Psoas muscle (tissue), 8 donors: ENCODE measurements around the gene DMBX1. TPM values are rescaled to one million over a fixed set of nuclear protein-coding genes. Genes with fewer than 3 reads are reported as not detected.

ENCODE experiments used
- ATAC-seq, 4 donors: fragments of 200-7000 bp; cut with Tn5 transposase; one replicate each; pipeline ENCODE4 v1.9.1; 2020; ENCODE audit warnings: moderate library complexity in 3 of 4, mild to moderate bottlenecking in 2 of 4
- DNase-seq, 2 donors: peaks; one replicate each; pipeline ENCODE4 v3.0.0-alpha.2; 2020
- H3K27ac ChIP-seq: fragments of 200-600 bp; one replicate; pipeline ENCODE4 v1.8.0; 2022
- H3K27me3 ChIP-seq, 3 donors: fragments of 200-600 bp in 1 of 3; one replicate each; pipeline versions ENCODE4 v1.6.1 to v1.8.0; 2013 to 2022; ENCODE audit warnings: low read length in 2 of 3, mild to moderate bottlenecking in 2 of 3, moderate library complexity in 1 of 3; ENCODE audit not compliant: insufficient read depth in 3 of 3
- H3K36me3 ChIP-seq, 2 donors: fragments of 200-600 bp in 1 of 2; one replicate each; pipeline versions ENCODE4 v1.6.1 to v1.8.0; 2013 to 2022; ENCODE audit warnings: low read depth in 1 of 2, mild to moderate bottlenecking in 1 of 2, moderate library complexity in 1 of 2; ENCODE audit not compliant: insufficient read depth in 1 of 2
- H3K4me1 ChIP-seq: fragments of 200-600 bp; one replicate; pipeline ENCODE4 v1.8.0; 2022
- H3K4me3 ChIP-seq: fragments of 200-600 bp; one replicate; pipeline ENCODE4 v1.8.0; 2022; ENCODE audit warnings: mild to moderate bottlenecking
- H3K9me3 ChIP-seq: fragments of 200-600 bp; one replicate; pipeline ENCODE4 v1.8.0; 2022
- CTCF ChIP-seq: fragments of 200-600 bp; IDR thresholded peaks from one replicate; pipeline ENCODE4 v1.8.0; 2022; ENCODE audit warnings: antibody characterized with exemption
- WGBS, 3 donors: extraction: QIAGEN DNeasy Blood & Tissue Kit; methylation state at CpG; one replicate each; pipeline versions ENCODE4 v1.1.6 to v1.1.7; 2013; 5-methylcytosine and 5-hydroxymethylcytosine counted together
- intact Hi-C, 2 donors: fragments of 100-400 bp; cut with DNase I; formaldehyde crosslinking; loops; one replicate each; pipeline versions ENCODE4 v1.11.0 to v1.14.2; 2022
- polyA plus RNA-seq, 3 donors: library from polyadenylated mRNA; stranded (reverse); fragments of 200-250 nt; gene quantifications; one replicate each; pipeline ENCODE4 v1.2.3, GENCODE V29; 2013
- total RNA-seq, 4 donors: library from RNA; stranded (reverse); fragmentation: NEBNext Ultra II Directional in 2 of 4; extraction: Animal tissue kit (Norgen Biotek cat#: 25700) in 2 of 4; gene quantifications; one replicate each; pipeline versions ENCODE4 v1.2.1 to v1.2.4, GENCODE V29; 2021 to 2023
- donor health status: healthy with polysubstance abuse.
- donor health status: DM: no; HTN: no; CAD: no; lungs with moderate emphysema.
- donor health status: Bipolar disorder and iron deficiency.
- donor health status: healthy.
- donor health status: DM: yes; HTN: yes; CAD: no.
- donor health status: DM: no; HTN: no; CAD: no.
- donor health status: DM: no; HTN: no; CAD: no.
- donor health status: DM: yes; HTN: yes; CAD: no.

Gene DMBX1
- total and polyA plus RNA-seq, 7 donors: not detected

- Histone ChIP-seq H3K4me1 (no peaks in the 10 kb centered on the region), H3K4me3 (no peak overlapping the region), H3K9me3 (no peaks in the 10 kb centered on the region), H3K36me3 (no peaks in the 10 kb centered on the region), H3K27ac (no peak overlapping the region), H3K27me3 (no peaks in the 10 kb centered on the region)
- no peak for TF ChIP-seq CTCF
- peak in 1 of 2 donors; percentile 8 for DNase-seq
- no peak for ATAC-seq
- intact Hi-C loops: no loop called here
- 59 to 66% (median 65%) methylated on average over 7 of the region's 7 CpGs for WGBS, 3 donors
Observed at GRCh38 chr1:46458846-46459245, 30.8 kb upstream of the DMBX1 start.

- 86 to 89% (median 87%) methylated on average over 8 of the region's 8 CpGs for WGBS, 3 donors
- intact Hi-C loops: no loop called here
- DNase-seq (no peak), ATAC-seq (no peak)
- no peaks in the 10 kb centered on the region for H3K27me3 ChIP-seq
- H3K4me3 ChIP-seq: no peak overlapping the region
- no peaks in the 10 kb centered on the region for H3K4me1 ChIP-seq
- H3K9me3 ChIP-seq: no peaks in the 10 kb centered on the region
- H3K27ac ChIP-seq: no peak overlapping the region
- no peak for TF ChIP-seq CTCF
- H3K36me3 ChIP-seq: no peaks in the 10 kb centered on the region
Observed at GRCh38 chr1:46459315-46459714, 30.3 kb upstream of the DMBX1 start.

- Histone ChIP-seq H3K36me3 (no peaks in the 10 kb centered on the region), H3K9me3 (no peaks in the 10 kb centered on the region), H3K27ac (no peak overlapping the region), H3K4me1 (no peaks in the 10 kb centered on the region), H3K4me3 (no peak overlapping the region), H3K27me3 (no peaks in the 10 kb centered on the region)
- ATAC-seq: no peak
- intact Hi-C loops: no loop called here
- no peak for TF ChIP-seq CTCF
- 68 to 81% (median 69%) methylated on average over 11 of the region's 11 CpGs for WGBS, 3 donors
- DNase-seq: no peak
Observed at GRCh38 chr1:46461017-46461808, 28.4 kb upstream of the DMBX1 start.

GRCh38 chr1:46461809-46462448 lies 27.7 kb upstream of the DMBX1 start:
- WGBS, 3 donors: 54 to 65% (median 57%) methylated on average over 5 of the region's 5 CpGs
- Histone ChIP-seq H3K4me1 (no peaks in the 10 kb centered on the region), H3K36me3 (no peaks in the 10 kb centered on the region), H3K27ac (no peak overlapping the region), H3K27me3 (no peaks in the 10 kb centered on the region), H3K9me3 (no peaks in the 10 kb centered on the region), H3K4me3 (no peak overlapping the region)
- intact Hi-C loops: no loop called here
- no peak for ATAC-seq
- no peak for TF ChIP-seq CTCF
- DNase-seq: no peak
